Karpas-422 (cell line): ENCODE results near the gene TRDN. TPM values are rescaled to one million over a fixed set of nuclear protein-coding genes. Genes with fewer than 3 reads are reported as not detected.
A peak's percentile ranks its signal among the peaks of the same experiment; 100 is the strongest.
"Not testable (repeated sequence)": the region's sequence is repeated elsewhere in the genome, so short reads cannot be mapped to it uniquely, and the experiment has no call there.

Experiments used
- DNase-seq: peaks from one replicate; pipeline ENCODE4 v3.0.0-alpha.2; 2015
- H2AFZ ChIP-seq: fragments of 200-600 bp; sonication (generic); 2 replicates; pipeline ENCODE4 v1.6.1; 2014; ENCODE audit warnings: antibody characterized with exemption, low read length, mixed read lengths
- H3K27ac ChIP-seq: fragments of 200-600 bp; sonication (generic); 2 replicates; pipeline ENCODE4 v1.5.1; 2014; ENCODE audit warnings: mild to moderate bottlenecking, low read length, moderate library complexity
- H3K27me3 ChIP-seq: fragments of 200-600 bp; sonication (generic); 2 replicates; pipeline ENCODE4 v1.6.1; 2014; ENCODE audit warnings: low read length, mixed read lengths
- H3K36me3 ChIP-seq: fragments of 200-600 bp; sonication (generic); 2 replicates; pipeline ENCODE4 v1.6.1; 2014; ENCODE audit warnings: low read length, mixed read lengths; ENCODE audit not compliant: insufficient read depth
- H3K4me1 ChIP-seq: fragments of 200-600 bp; sonication (generic); 2 replicates; pipeline ENCODE4 v1.6.1; 2014; ENCODE audit warnings: mild to moderate bottlenecking, low read length, mixed read lengths
- H3K4me2 ChIP-seq: fragments of 200-600 bp; sonication (generic); 2 replicates; pipeline ENCODE4 v1.6.1; 2014; ENCODE audit warnings: low read length, low read depth, mild to moderate bottlenecking; ENCODE audit not compliant: poor library complexity, severe bottlenecking
- H3K4me3 ChIP-seq: fragments of 200-600 bp; sonication (generic); 2 replicates; pipeline ENCODE4 v1.5.1; 2014; ENCODE audit warnings: mild to moderate bottlenecking, antibody characterized with exemption, low read length, mixed read lengths
- H3K79me2 ChIP-seq: fragments of 200-600 bp; sonication (generic); 2 replicates; pipeline ENCODE4 v1.6.1; 2014; ENCODE audit warnings: mild to moderate bottlenecking, low read length, mixed read lengths
- H3K9ac ChIP-seq: fragments of 200-600 bp; sonication (generic); 2 replicates; pipeline ENCODE4 v1.6.0; 2014; ENCODE audit warnings: low read length
- H3K9me2 ChIP-seq: fragments of 200-600 bp; sonication (generic), shearing (Covaris generic); replicated peaks from 2 replicates; pipeline ENCODE4 v1.6.0; 2014; ENCODE audit warnings: mild to moderate bottlenecking, low read length, moderate library complexity; ENCODE audit not compliant: insufficient read depth
- H3K9me3 ChIP-seq: fragments of 300-700, 200-600 bp; sonication (generic); 2 replicates; pipeline ENCODE4 v1.6.1; 2014; ENCODE audit warnings: low read length, mixed read lengths
- H4K20me1 ChIP-seq: fragments of 200-600 bp; sonication (generic); 2 replicates; pipeline ENCODE4 v1.6.1; 2014; ENCODE audit warnings: mild to moderate bottlenecking, antibody characterized with exemption, low read length, low read depth; ENCODE audit not compliant: insufficient read depth
- total RNA-seq: library from RNA; depleted of rRNA; stranded (reverse); fragments of >200 nt; shearing (Covaris generic); gene quantifications from 2 replicates; pipeline ENCODE4 v1.2.3, GENCODE V29; 2014; ENCODE audit warnings: low replicate concordance

The TRDN gene
- total RNA-seq, 1 experiment from 2014 or later, result not detected

DNA sequence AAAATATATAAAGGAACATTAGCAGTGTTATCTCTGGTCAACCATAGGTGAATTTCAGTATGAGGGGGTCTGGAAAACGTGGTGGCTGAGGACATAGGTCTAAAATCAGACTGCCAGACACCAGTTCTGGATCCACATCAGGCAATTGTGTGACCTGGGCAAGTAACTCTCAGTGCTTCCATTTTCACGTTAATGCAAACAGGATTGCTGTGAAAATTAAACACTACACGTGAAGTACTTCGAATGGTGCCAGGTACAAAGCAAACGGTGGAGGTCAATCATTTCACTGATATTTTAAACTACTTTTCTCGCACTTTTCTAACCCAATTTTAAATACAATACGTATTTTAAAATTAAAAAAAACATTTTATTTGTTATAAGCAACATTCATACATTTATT, 315.7 kb downstream of the TRDN start:
- Histone ChIP-seq H3K27ac (no peak overlapping the region), H3K36me3 (no peaks in the 10 kb centered on the region), H3K4me3 (no peak overlapping the region), H3K79me2 (no peaks in the 10 kb centered on the region), H3K9me3 (peaks cover 1% of the 10 kb centered on the region; the same call in 1 of the 2 replicates), H3K4me1 (no peaks in the 10 kb centered on the region), H4K20me1 (no peaks in the 10 kb centered on the region), H3K9ac (no peak overlapping the region), H3K9me2 (no peaks in the 10 kb centered on the region), H2AFZ (no peak overlapping the region), H3K4me2 (no peak overlapping the region), H3K27me3 (no peaks in the 10 kb centered on the region)
- no peak for DNase-seq

DNA sequence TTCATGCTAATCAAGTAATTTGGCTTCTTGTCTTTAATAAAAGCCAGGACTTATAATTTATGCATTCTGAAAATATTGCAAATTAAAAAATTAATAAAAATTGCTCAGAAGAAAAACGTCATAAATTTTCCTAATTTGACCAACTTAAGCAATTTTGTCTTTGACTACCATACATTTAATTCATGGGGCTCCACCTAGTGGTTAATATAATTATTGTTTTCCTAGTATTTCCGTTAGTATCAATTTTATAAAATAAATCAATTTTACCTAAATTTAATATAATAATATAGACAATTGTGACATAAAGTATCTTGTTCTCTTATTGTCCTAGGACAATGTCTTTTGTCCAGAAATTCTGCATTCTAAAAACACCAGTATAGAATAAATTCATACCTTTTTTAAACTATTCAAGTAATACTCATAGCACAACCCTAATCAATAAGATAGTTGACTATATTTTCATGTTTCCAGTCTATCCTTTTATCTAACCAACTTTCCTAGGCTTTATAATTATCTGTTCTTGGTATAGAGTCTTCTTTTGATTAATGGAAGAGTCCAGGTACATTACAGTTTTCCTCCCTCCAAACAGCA, 319.9 kb downstream of the TRDN start:
- Histone ChIP-seq H3K4me2 (no peak overlapping the region), H3K79me2 (no peaks in the 10 kb centered on the region), H3K9me3 (no peaks in the 10 kb centered on the region), H3K9me2 (no peaks in the 10 kb centered on the region), H3K4me3 (no peak overlapping the region), H3K9ac (no peak overlapping the region), H3K36me3 (no peaks in the 10 kb centered on the region), H3K4me1 (no peaks in the 10 kb centered on the region), H3K27ac (no peak overlapping the region), H4K20me1 (no peaks in the 10 kb centered on the region), H2AFZ (no peak overlapping the region), H3K27me3 (no peaks in the 10 kb centered on the region)
- DNase-seq, result peak; percentile 72

DNA sequence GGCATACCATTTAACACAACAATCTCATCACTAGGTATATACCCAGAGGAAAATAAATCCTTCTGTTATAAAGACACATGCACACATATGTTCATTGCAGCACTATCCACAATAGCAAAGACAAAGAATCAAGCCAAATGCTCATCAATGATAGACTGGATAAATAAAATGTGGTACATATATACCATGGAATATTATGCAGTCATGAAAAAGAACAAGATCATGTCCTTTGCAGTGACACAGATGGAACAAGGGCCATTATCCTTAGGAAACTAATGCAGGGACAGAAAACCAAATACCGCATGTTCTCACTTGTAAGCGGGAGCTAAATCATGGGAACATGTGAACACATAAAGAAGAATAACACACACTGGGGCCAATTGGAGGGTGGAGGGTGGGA, 322.3 kb downstream of the TRDN start:
- not testable (repeated sequence) for H3K9me3 ChIP-seq, H3K4me2 ChIP-seq, H3K79me2 ChIP-seq, H2AFZ ChIP-seq, H3K27me3 ChIP-seq, H3K36me3 ChIP-seq, H3K9me2 ChIP-seq, H3K27ac ChIP-seq, H3K4me1 ChIP-seq, DNase-seq, H3K4me3 ChIP-seq, H3K9ac ChIP-seq, H4K20me1 ChIP-seq

DNA sequence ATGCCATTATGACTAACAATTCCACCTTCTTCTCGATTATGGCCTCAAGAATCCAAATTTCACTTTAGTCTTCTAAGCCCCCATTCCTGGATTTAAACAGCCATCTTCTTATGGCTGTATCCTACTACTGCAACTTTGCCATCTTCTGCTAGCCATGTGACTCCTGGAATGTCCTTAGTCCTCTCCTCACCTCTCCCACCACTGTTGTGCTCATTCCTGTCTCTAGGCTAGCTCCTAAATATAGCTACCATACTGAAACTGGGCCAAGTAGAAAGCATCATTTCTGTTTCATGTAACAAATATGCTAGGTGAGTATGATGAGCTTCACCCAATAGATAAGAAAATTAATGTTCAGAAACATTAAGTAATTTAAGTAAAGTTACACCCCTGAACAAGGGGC, 327.6 kb downstream of the TRDN start:
- no peak overlapping the region for H3K4me3 ChIP-seq
- H3K27me3 ChIP-seq, result no peaks in the 10 kb centered on the region
- H3K9ac ChIP-seq, result no peak overlapping the region
- H3K9me3 ChIP-seq, result no peaks in the 10 kb centered on the region
- H3K27ac ChIP-seq, result no peak overlapping the region
- no peak overlapping the region for H3K4me2 ChIP-seq
- no peaks in the 10 kb centered on the region for H3K9me2 ChIP-seq
- H3K36me3 ChIP-seq, result no peaks in the 10 kb centered on the region
- no peak overlapping the region for H2AFZ ChIP-seq
- H3K4me1 ChIP-seq, result no peaks in the 10 kb centered on the region
- no peaks in the 10 kb centered on the region for H3K79me2 ChIP-seq
- DNase-seq, result no peak
- no peaks in the 10 kb centered on the region for H4K20me1 ChIP-seq

DNA sequence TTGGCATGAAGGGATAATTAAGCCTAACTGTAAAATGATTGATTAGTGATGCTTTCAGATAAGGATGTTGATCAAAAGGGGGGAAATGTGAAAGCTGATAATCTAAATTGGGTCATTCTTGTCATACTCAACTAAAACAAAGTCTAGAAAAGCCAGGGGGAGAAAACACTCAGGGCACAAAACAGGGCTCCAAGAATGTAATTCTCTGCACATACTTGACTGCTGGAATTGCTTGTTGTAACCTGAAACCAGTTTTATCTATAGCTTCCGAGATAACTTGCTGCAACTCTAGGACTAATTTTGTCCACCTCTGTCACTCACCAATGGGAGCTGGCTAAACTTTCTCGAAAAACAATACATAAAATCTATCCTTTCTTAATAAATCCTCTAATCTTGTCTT, 330.4 kb downstream of the TRDN start:
- no peak for DNase-seq
- H3K27ac ChIP-seq, result no peak overlapping the region
- H3K4me3 ChIP-seq, result no peak overlapping the region
- no peak overlapping the region for H3K9ac ChIP-seq
- no peaks in the 10 kb centered on the region for H3K79me2 ChIP-seq
- no peaks in the 10 kb centered on the region for H3K27me3 ChIP-seq
- H3K9me3 ChIP-seq, result peaks cover 4% of the 10 kb centered on the region; the same call in 1 of the 2 replicates
- H3K36me3 ChIP-seq, result no peaks in the 10 kb centered on the region
- no peak overlapping the region for H3K4me2 ChIP-seq
- H4K20me1 ChIP-seq, result no peaks in the 10 kb centered on the region
- H3K9me2 ChIP-seq, result no peaks in the 10 kb centered on the region
- H3K4me1 ChIP-seq, result no peaks in the 10 kb centered on the region
- H2AFZ ChIP-seq, result no peak overlapping the region

DNA sequence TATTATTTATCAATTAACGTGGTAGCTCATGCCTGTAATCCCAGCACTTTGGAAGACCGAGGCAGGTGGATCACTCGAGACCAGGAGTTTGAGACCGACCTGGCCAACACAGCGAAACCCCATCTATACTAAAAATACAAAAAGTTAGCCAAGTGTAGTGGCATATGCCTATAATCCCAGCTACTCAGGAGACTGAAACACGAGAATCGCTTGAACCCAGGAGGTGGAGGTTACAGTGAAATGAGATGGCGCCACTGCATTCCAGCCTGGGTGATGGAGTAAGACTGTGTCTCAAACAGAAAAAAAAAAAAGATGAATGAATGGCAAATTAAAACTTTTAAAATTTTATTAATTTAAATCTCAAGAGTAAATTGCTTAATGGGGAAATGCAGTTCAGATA, 341.1 kb downstream of the TRDN start:
- Histone ChIP-seq H3K9me3 (peaks cover 10% of the 10 kb centered on the region), H3K79me2 (no peaks in the 10 kb centered on the region), H3K27ac (no peak overlapping the region), H3K4me3 (no peak overlapping the region), H4K20me1 (no peaks in the 10 kb centered on the region), H2AFZ (no peak overlapping the region), H3K4me1 (no peaks in the 10 kb centered on the region), H3K4me2 (no peak overlapping the region), H3K27me3 (no peaks in the 10 kb centered on the region), H3K9ac (no peak overlapping the region), H3K36me3 (no peaks in the 10 kb centered on the region), H3K9me2 (no peaks in the 10 kb centered on the region)
- no peak for DNase-seq

DNA sequence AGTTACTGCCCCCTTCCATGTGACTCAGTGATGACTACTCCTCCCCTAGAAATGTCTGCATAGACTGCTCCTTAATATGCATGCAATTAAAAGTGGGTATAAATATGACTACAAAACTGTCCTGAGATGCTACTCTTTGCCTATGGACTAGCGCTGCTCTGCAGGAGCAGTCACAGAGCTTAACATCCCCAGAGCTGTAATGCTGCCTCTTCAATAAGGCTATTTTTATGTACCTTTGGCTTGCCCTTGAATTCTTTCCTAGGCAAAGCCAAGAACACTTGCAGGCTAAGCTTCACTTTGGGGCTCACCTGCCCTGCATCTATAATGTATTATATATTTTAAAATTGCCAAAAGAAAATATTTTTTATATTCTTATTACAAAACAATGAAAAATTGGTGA, 341.6 kb downstream of the TRDN start:
- Histone ChIP-seq H3K4me2 (no peak overlapping the region), H3K36me3 (no peaks in the 10 kb centered on the region), H3K4me1 (no peaks in the 10 kb centered on the region), H3K4me3 (no peak overlapping the region), H3K27ac (no peak overlapping the region), H3K9ac (no peak overlapping the region), H3K9me3 (peaks cover 7% of the 10 kb centered on the region), H3K27me3 (no peaks in the 10 kb centered on the region), H2AFZ (no peak overlapping the region), H3K9me2 (no peaks in the 10 kb centered on the region), H4K20me1 (no peaks in the 10 kb centered on the region), H3K79me2 (no peaks in the 10 kb centered on the region)
- no peak for DNase-seq

DNA sequence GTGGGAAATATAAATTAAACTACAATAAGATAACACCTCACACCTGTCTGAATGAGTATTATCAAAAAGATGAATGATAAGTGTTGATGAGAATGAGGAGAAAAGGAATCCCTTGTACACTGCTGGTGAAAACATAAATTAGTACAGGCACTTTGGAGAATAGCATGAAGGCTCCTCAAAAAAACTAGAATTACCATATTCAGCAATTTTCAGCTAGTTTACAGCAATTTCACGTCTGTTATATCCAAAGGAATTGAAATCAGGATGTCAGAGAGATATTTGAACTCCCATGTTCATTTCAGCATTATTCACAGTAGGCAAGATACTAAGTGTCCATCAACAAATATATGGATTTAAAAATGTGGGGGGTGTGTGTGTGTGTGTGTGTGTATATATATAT, 348.1 kb downstream of the TRDN start:
- no peaks in the 10 kb centered on the region for H3K36me3 ChIP-seq
- no peak overlapping the region for H3K4me3 ChIP-seq
- H3K4me1 ChIP-seq, result no peaks in the 10 kb centered on the region
- H2AFZ ChIP-seq, result no peak overlapping the region
- H3K9ac ChIP-seq, result no peak overlapping the region
- H3K79me2 ChIP-seq, result no peaks in the 10 kb centered on the region
- H3K9me3 ChIP-seq, result peaks cover 3% of the 10 kb centered on the region
- no peaks in the 10 kb centered on the region for H3K27me3 ChIP-seq
- no peaks in the 10 kb centered on the region for H3K9me2 ChIP-seq
- H4K20me1 ChIP-seq, result no peaks in the 10 kb centered on the region
- no peak for DNase-seq
- H3K27ac ChIP-seq, result no peak overlapping the region
- H3K4me2 ChIP-seq, result no peak overlapping the region

DNA sequence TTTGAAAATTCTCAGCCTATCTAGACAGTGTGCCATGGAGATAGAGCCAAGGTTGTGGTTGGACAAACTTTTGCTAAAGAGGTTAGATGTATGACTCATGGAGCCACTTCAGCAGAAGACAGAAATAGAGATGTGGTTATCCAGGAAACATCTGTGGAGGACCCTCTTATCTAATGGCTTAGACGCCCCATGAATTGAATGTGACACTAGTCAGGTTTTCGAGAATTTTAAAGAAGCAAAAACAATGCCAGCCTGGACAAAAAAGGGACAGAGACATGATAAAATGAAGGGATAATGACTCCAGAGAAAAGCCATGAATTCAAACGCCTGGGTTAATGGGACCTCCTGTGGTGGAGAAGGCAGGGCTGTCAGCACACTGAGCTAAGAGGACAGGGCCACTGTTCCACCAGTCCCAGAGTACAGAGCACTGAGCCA, 360.2 kb downstream of the TRDN start:
- no peaks in the 10 kb centered on the region for H3K9me2 ChIP-seq
- no peak overlapping the region for H2AFZ ChIP-seq
- H4K20me1 ChIP-seq, result no peaks in the 10 kb centered on the region
- H3K36me3 ChIP-seq, result no peaks in the 10 kb centered on the region
- H3K27ac ChIP-seq, result no peak overlapping the region
- no peak for DNase-seq
- no peak overlapping the region for H3K4me3 ChIP-seq
- no peak overlapping the region for H3K4me2 ChIP-seq
- H3K9ac ChIP-seq, result no peak overlapping the region
- H3K79me2 ChIP-seq, result no peaks in the 10 kb centered on the region
- no peaks in the 10 kb centered on the region for H3K27me3 ChIP-seq
- no peaks in the 10 kb centered on the region for H3K4me1 ChIP-seq
- peaks cover 20% of the 10 kb centered on the region for H3K9me3 ChIP-seq
